B cell (primary cell): ENCODE measurements around the gene MICAL3. TPM values are rescaled to one million over a fixed set of nuclear protein-coding genes. Genes with fewer than 3 reads are reported as not detected.

Experiments used
- ATAC-seq: fragments of 200-7000 bp; cut with Tn5 transposase; one replicate; pipeline ENCODE4 v1.10.0; 2021; ENCODE audit warnings: low read depth, mild to moderate bottlenecking, moderate number of reproducible peaks, moderate library complexity
- CTCF ChIA-PET: fragments of 350-600 bp; sonication (Branson Sonifier 250); formaldehyde crosslinking; loops from one replicate; lab custom pipeline; 2021; ENCODE audit warnings: antibody characterized with exemption, inconsistent platforms; lab: Charles Lee
- POLR2A ChIA-PET: fragments of 350-600 bp; sonication (Branson Sonifier 250); formaldehyde crosslinking; loops from one replicate; lab custom pipeline; 2021; ENCODE audit warnings: antibody characterized with exemption; lab: Charles Lee
- DNase-seq: peaks from one replicate; pipeline ENCODE4 v3.0.0; 2013
- H2AFZ ChIP-seq: 2 replicates; pipeline ENCODE4 v1.6.1; 2012; ENCODE audit warnings: mild to moderate bottlenecking, low read depth, low read length; ENCODE audit not compliant: insufficient read depth, poor library complexity, severe bottlenecking
- H3K27ac ChIP-seq, 2 donors: 1 replicate in 1 of 2; 2 replicates in 1 of 2; pipeline ENCODE4 v1.5.1; 2012 to 2013; ENCODE audit warnings: low read length in 2 of 2, mild to moderate bottlenecking in 2 of 2, moderate library complexity in 1 of 2
- H3K27me3 ChIP-seq, 4 experiments: fragments of 200-600 bp in 1 of 4; sonication (generic) in 1 of 4; replicated peaks in 1 of 4; 1 replicate in 2 of 4; 2 replicates in 2 of 4; pipeline versions ENCODE4 v1.6.1 to v1.7.0; 2013 to 2016; ENCODE audit warnings: low read length in 3 of 4, mild to moderate bottlenecking in 2 of 4, mixed read lengths in 1 of 4, moderate library complexity in 1 of 4; ENCODE audit not compliant: insufficient read depth in 4 of 4, control insufficient read depth in 3 of 4; ENCODE audit errors: control extremely low read depth in 1 of 4
- H3K36me3 ChIP-seq, 2 experiments: replicated peaks in 1 of 2; 1 replicate in 1 of 2; 2 replicates in 1 of 2; pipeline versions ENCODE4 v1.6.1 to v1.7.1; 2013; ENCODE audit warnings: low read length in 1 of 2; ENCODE audit not compliant: insufficient read depth in 2 of 2, control insufficient read depth in 1 of 2; ENCODE audit errors: control extremely low read depth in 1 of 2, extremely low read depth in 1 of 2
- H3K4me1 ChIP-seq, 2 donors: fragments of 200-600 bp in 1 of 2; sonication (generic) in 1 of 2; 1 replicate in 1 of 2; 2 replicates in 1 of 2; pipeline versions ENCODE4 v1.5.1 to v1.6.1; 2013 to 2017; ENCODE audit warnings: low read length in 2 of 2; ENCODE audit not compliant: control insufficient read depth in 2 of 2, insufficient read depth in 2 of 2
- H3K4me2 ChIP-seq: replicated peaks from 2 replicates; pipeline ENCODE3; 2012; ENCODE audit warnings: mild to moderate bottlenecking, low read depth, low read length; ENCODE audit not compliant: poor library complexity, severe bottlenecking
- H3K4me3 ChIP-seq, 5 experiments: fragments of 200-600 bp in 1 of 5; sonication (generic) in 1 of 5; 1 replicate in 3 of 5; 2 replicates in 2 of 5; pipeline versions ENCODE4 v1.5.1 to v1.7.0; 2011 to 2016; ENCODE audit warnings: low read length in 4 of 5, mild to moderate bottlenecking in 4 of 5, low read depth in 2 of 5, control low read depth in 1 of 5, moderate library complexity in 1 of 5; ENCODE audit not compliant: insufficient read depth in 1 of 5; ENCODE audit errors: control extremely low read depth in 1 of 5, extremely low read depth in 1 of 5
- H3K79me2 ChIP-seq: fragments of 200-600 bp; sonication (generic); one replicate; pipeline ENCODE4 v1.6.0; 2016; ENCODE audit warnings: low read length; ENCODE audit not compliant: control insufficient read depth, insufficient read depth
- H3K9ac ChIP-seq: fragments of 200-600 bp; sonication (generic); 2 replicates; pipeline ENCODE4 v1.6.1; 2017; ENCODE audit warnings: mild to moderate bottlenecking, low read length, moderate library complexity
- H3K9me3 ChIP-seq, 3 donors: one replicate each; pipeline versions ENCODE4 v1.6.1 to v1.7.1; 2013; ENCODE audit warnings: low read length in 2 of 3; ENCODE audit not compliant: control insufficient read depth in 2 of 3, insufficient read depth in 1 of 3; ENCODE audit errors: control extremely low read depth in 1 of 3
- H4K20me1 ChIP-seq: 2 replicates; pipeline ENCODE4 v1.6.0; 2012; ENCODE audit warnings: mild to moderate bottlenecking, low read length; ENCODE audit not compliant: insufficient read depth, control insufficient read depth, poor library complexity, severe bottlenecking
- H3K27ac Mint-ChIP-seq: one replicate; pipeline ENCODE4 v1.8.0; 2021; ENCODE audit warnings: mixed read lengths
- H3K27me3 Mint-ChIP-seq: one replicate; pipeline ENCODE4 v1.8.0; 2021; ENCODE audit warnings: mixed read lengths
- H3K4me1 Mint-ChIP-seq: one replicate; pipeline ENCODE4 v1.8.0; 2021; ENCODE audit warnings: mixed read lengths
- H3K4me3 Mint-ChIP-seq: one replicate; pipeline ENCODE4 v1.8.0; 2021; ENCODE audit warnings: mixed read lengths
- H3K9me3 Mint-ChIP-seq: one replicate; pipeline ENCODE4 v1.8.0; 2022; ENCODE audit warnings: mixed read lengths; ENCODE audit not compliant: insufficient read depth
- EZH2 ChIP-seq: IDR thresholded peaks from 2 replicates; pipeline ENCODE4 v1.6.1; 2012; ENCODE audit warnings: borderline replicate concordance, low read depth, mild to moderate bottlenecking, moderate library complexity, low read length; ENCODE audit not compliant: insufficient read depth, poor library complexity, severe bottlenecking
- WGBS: methylation state at CpG from one replicate; pipeline ENCODE4 v1.1.5; 2013; ENCODE audit warnings: missing lambda C conversion rate; ENCODE audit not compliant: insufficient coverage; 5-methylcytosine and 5-hydroxymethylcytosine counted together
- intact Hi-C: fragments of 100-400 bp; cut with micrococcal nuclease; formaldehyde crosslinking; loops from one replicate; pipeline ENCODE4 v1.10.0; 2022
- polyA plus RNA-seq: library from polyadenylated mRNA; depleted of rRNA; stranded (reverse); fragments of >200 nt; gene quantifications from 2 replicates; pipeline ENCODE4 v1.2.3, GENCODE V29; 2012
- total RNA-seq, 2 donors: library from RNA; stranded (reverse); fragments of 120-200 nt in 1 of 2; gene quantifications; 1 replicate in 1 of 2; 2 replicates in 1 of 2; pipeline versions ENCODE4 v1.2.3 to v1.2.4, GENCODE V29; 2013 to 2022
- TF ChIP-seq, protein P1 (sequence below): fragments of 200-600 bp; IDR thresholded peaks from one replicate; pipeline ENCODE4 v1.8.0; 2022; ENCODE audit warnings: antibody characterized with exemption, mild to moderate bottlenecking

Gene MICAL3
- total and polyA plus RNA-seq, 2 donors (not counting 1 experiment from before 2014, with no cell fraction given): 50.5 to 253 TPM

DNA sequence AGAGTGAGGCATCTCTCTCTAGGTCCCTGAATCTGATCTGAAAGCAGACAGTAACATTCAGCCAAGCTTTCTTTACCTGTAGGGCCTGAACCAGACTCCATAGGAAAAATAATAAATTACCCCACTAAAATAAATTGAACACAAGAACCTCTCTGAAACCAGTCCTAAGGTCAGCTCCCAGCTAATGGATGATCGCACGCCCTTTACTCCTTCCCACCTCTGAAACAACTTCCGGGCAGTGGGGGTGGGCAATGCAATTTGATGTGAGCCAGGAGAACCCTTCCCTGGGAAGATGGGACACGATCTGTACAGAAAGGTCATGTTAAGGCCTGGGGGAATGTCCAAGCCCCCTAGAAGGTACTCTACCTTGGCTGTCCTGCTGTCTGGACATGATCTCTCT is 71.2 kb downstream of the MICAL3 start:
- H3K27ac Mint-ChIP-seq: no peak overlapping the region
- CTCF ChIA-PET: interaction anchor here (0.5 kb wide), 1 partner anchor 66 kb away, joined by 3 read pairs; no protein-coding TSS in a partner anchor

DNA sequence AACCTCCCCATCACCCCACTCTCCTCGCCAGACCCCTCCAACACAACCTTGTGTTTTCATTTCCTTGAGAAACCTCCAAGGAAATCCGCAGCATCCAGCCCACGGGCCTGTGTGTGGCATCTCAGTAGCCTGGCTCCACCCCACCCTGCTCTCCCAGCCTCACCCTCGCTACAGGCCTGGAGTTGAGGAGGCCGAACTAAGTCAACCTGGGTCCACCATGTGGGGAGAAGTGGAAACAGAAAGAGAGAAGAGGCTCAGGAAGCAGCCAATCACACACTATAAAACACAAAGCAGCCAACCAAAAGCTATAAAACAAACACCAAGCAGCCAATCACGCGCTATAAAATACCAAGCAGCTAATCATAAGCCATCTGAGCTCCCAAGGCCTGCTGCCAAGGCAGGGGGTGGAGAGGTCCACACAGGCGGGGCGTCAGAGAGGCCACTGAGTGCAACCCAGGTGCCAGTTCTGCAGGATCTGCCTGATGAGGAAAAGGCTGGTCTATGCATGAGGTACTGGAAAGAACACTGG is 72.0 kb downstream of the MICAL3 start:
- no peak overlapping the region for H3K4me2 ChIP-seq
- H3K36me3 ChIP-seq: peaks cover 0 to 19% of the 10 kb centered on the region in 2 experiments
- H3K4me1 Mint-ChIP-seq: peaks cover 77% of the 10 kb centered on the region
- H3K27me3 ChIP-seq: no peaks in the 10 kb centered on the region
- H3K9ac ChIP-seq: no peak overlapping the region
- no peak for ATAC-seq
- WGBS: 100% methylated on average over 3 of the region's 9 CpGs
- no peaks in the 10 kb centered on the region for H3K27me3 Mint-ChIP-seq
- ChIA-PET CTCF (no interaction called here), POLR2A (no interaction called here)
- intact Hi-C loops: no loop called here
- H3K27ac Mint-ChIP-seq: peak overlapping the region; percentile 20
- H4K20me1 ChIP-seq: peaks cover 100% of the 10 kb centered on the region
- H3K9me3 ChIP-seq: no peaks in the 10 kb centered on the region
- TF ChIP-seq, protein P1, sequence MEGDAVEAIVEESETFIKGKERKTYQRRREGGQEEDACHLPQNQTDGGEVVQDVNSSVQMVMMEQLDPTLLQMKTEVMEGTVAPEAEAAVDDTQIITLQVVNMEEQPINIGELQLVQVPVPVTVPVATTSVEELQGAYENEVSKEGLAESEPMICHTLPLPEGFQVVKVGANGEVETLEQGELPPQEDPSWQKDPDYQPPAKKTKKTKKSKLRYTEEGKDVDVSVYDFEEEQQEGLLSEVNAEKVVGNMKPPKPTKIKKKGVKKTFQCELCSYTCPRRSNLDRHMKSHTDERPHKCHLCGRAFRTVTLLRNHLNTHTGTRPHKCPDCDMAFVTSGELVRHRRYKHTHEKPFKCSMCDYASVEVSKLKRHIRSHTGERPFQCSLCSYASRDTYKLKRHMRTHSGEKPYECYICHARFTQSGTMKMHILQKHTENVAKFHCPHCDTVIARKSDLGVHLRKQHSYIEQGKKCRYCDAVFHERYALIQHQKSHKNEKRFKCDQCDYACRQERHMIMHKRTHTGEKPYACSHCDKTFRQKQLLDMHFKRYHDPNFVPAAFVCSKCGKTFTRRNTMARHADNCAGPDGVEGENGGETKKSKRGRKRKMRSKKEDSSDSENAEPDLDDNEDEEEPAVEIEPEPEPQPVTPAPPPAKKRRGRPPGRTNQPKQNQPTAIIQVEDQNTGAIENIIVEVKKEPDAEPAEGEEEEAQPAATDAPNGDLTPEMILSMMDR: no peak
- no peak for TF ChIP-seq EZH2
- no peaks in the 10 kb centered on the region for H3K9me3 Mint-ChIP-seq
- no peak for DNase-seq
- H3K79me2 ChIP-seq: peaks cover 100% of the 10 kb centered on the region
- H2AFZ ChIP-seq: no peak overlapping the region
- peaks cover 27 to 58% of the 10 kb centered on the region in 2 donors for H3K4me1 ChIP-seq
- H3K4me3 ChIP-seq: no peak overlapping the region
- peak overlapping the region in 1 of 2 donors; percentile 18 for H3K27ac ChIP-seq
- peak overlapping the region; percentile 23 for H3K4me3 Mint-ChIP-seq

More for the DNA sequence above, 71.2 kb downstream of the MICAL3 start:
- no peaks in the 10 kb centered on the region for H3K9me3 Mint-ChIP-seq
- no peak overlapping the region for H3K4me3 Mint-ChIP-seq
- H3K27ac ChIP-seq: peak overlapping the region in 1 of 2 donors; percentile 19
- TF ChIP-seq, protein P1: no peak
- no peak for TF ChIP-seq EZH2
- H3K4me1 Mint-ChIP-seq: peaks cover 74% of the 10 kb centered on the region
- POLR2A ChIA-PET: no interaction called here
- no peaks in the 10 kb centered on the region for H3K27me3 Mint-ChIP-seq
- H3K4me3 ChIP-seq: no peak overlapping the region
- no peak overlapping the region for H3K9ac ChIP-seq
- H2AFZ ChIP-seq: no peak overlapping the region
- H3K4me1 ChIP-seq: peaks cover 20 to 52% of the 10 kb centered on the region in 2 donors
- peaks cover 100% of the 10 kb centered on the region for H3K79me2 ChIP-seq
- peaks cover 0 to 15% of the 10 kb centered on the region in 2 experiments for H3K36me3 ChIP-seq
- H4K20me1 ChIP-seq: peaks cover 100% of the 10 kb centered on the region
- H3K27me3 ChIP-seq: no peaks in the 10 kb centered on the region
- ATAC-seq: no peak
- H3K9me3 ChIP-seq: no peaks in the 10 kb centered on the region
- no peak for DNase-seq
- intact Hi-C loops: no loop called here
- H3K4me2 ChIP-seq: no peak overlapping the region
- 100% methylated on average over 1 of the region's 4 CpGs for WGBS
